GM21529 (cell line): ENCODE measurements around the gene PRKAR1B.
"Not testable (repeated sequence)": the region's sequence is repeated elsewhere in the genome, so short reads cannot be mapped to it uniquely, and the experiment has no call there.

Experiments used
- ATAC-seq: cut with Tn5 transposase; IDR thresholded peaks from one replicate; pipeline ENCODE4 v1.9.1; 2021; ENCODE audit not compliant: unreplicated experiment

PRKAR1B gene

GRCh38 chr7:651032-651728 is 75.9 kb downstream of the PRKAR1B start:
- ATAC-seq: no peak

- ATAC-seq: no peak
Measured at GRCh38 chr7:650339-651031, 76.6 kb downstream of the PRKAR1B start.

- ATAC-seq: no peak
Measured at GRCh38 chr7:646951-647350, 80.1 kb downstream of the PRKAR1B start.

GRCh38 chr7:646487-646886 is 80.6 kb downstream of the PRKAR1B start:
- ATAC-seq: no peak

GRCh38 chr7:645606-646005 is 81.5 kb downstream of the PRKAR1B start:
- ATAC-seq: no peak

GRCh38 chr7:644381-645305 is 82.4 kb downstream of the PRKAR1B start:
- no peak for ATAC-seq

- no peak for ATAC-seq
Measured at GRCh38 chr7:641966-642365, 85.1 kb downstream of the PRKAR1B start.

- ATAC-seq: no peak
Measured at GRCh38 chr7:641269-641671, 85.8 kb downstream of the PRKAR1B start.

- ATAC-seq: no peak
Measured at GRCh38 chr7:638256-639011, 88.6 kb downstream of the PRKAR1B start.

GRCh38 chr7:637826-638225 is 89.3 kb downstream of the PRKAR1B start:
- ATAC-seq: no peak

- no peak for ATAC-seq
Measured at GRCh38 chr7:636396-636795, 90.7 kb downstream of the PRKAR1B start.

- not testable (repeated sequence) for ATAC-seq
Measured at GRCh38 chr7:635687-636382, 91.2 kb downstream of the PRKAR1B start.

- no peak for ATAC-seq
Measured at GRCh38 chr7:635227-635626, 91.9 kb downstream of the PRKAR1B start.

- no peak for ATAC-seq
Measured at GRCh38 chr7:633381-634018, 93.6 kb downstream of the PRKAR1B start.

- ATAC-seq: no peak
Measured at GRCh38 chr7:632831-633210, 94.3 kb downstream of the PRKAR1B start.

- ATAC-seq: no peak
Measured at GRCh38 chr7:631964-632830, 94.9 kb downstream of the PRKAR1B start.

GRCh38 chr7:631291-631711 is 95.8 kb downstream of the PRKAR1B start:
- ATAC-seq: no peak

- no peak for ATAC-seq
Measured at GRCh38 chr7:630539-630938, 96.5 kb downstream of the PRKAR1B start.

- ATAC-seq: no peak
Measured at GRCh38 chr7:630111-630511, 97.0 kb downstream of the PRKAR1B start.
